HCT116 (cell line): ENCODE measurements around the gene ABCC2. TPM values are rescaled to one million over a fixed set of nuclear protein-coding genes. Genes with fewer than 3 reads are reported as not detected.

ENCODE experiments used
- ATAC-seq: fragments of 200-7000 bp; cut with Tn5 transposase; 2 replicates; pipeline ENCODE4 v1.9.1; 2020; ENCODE audit warnings: mild to moderate bottlenecking, moderate library complexity
- BruUV-seq: library from RNA; stranded (reverse); fragments of 400-500 nt; replicated peaks from 2 replicates; lab custom pipeline; 2021; lab: Mats Ljungman, UMichigan
- CTCF ChIA-PET: fragments of 300-600 bp; sonication (Branson Sonifier 250); formaldehyde crosslinking; loops from one replicate; lab custom pipeline; 2021; ENCODE audit warnings: antibody characterized with exemption; lab: Charles Lee
- POLR2A ChIA-PET: fragments of 300-600, 350-600 bp; sonication (Branson Sonifier 250); formaldehyde crosslinking; loops from one replicate; lab custom pipeline; 2021; ENCODE audit warnings: antibody characterized with exemption; lab: Charles Lee
- RAD21 ChIA-PET, 2 experiments: fragments of 300-600 bp; sonication (Branson Sonifier 250); formaldehyde crosslinking; loops; one replicate each; lab custom pipeline; 2023; ENCODE audit warnings: low total read pairs in 2 of 2; ENCODE audit not compliant: uncharacterized antibody in 2 of 2, unreplicated experiment in 2 of 2, low non-redundant PET in 1 of 2; lab: Charles Lee
- DNase-seq: peaks from one replicate; pipeline ENCODE4 v3.0.0-alpha.2; 2010; ENCODE audit warnings: low read depth, low spot score
- H2AFZ ChIP-seq: fragments of 200-600 bp; shearing (Covaris generic), sonication (generic); 2 replicates; pipeline ENCODE4 v1.6.1; 2017; ENCODE audit warnings: low read depth, mixed run types, mixed read lengths, antibody characterized with exemption, low read length; ENCODE audit not compliant: poor library complexity, severe bottlenecking
- H3K27ac ChIP-seq: 2 replicates; pipeline ENCODE4 v1.5.1; 2012; ENCODE audit warnings: low read depth, low read length
- H3K27me3 ChIP-seq: fragments of 200-600 bp; sonication (generic); 2 replicates; pipeline ENCODE4 v1.6.1; 2016; ENCODE audit warnings: mixed run types, low read length, mixed read lengths; ENCODE audit not compliant: insufficient read depth
- H3K36me3 ChIP-seq, 2 experiments: fragments of 200-500 bp in 1 of 2; fragments of 200-600 bp in 1 of 2; sonication (Bioruptor generic) in 1 of 2; sonication (generic) in 1 of 2; 2 replicates each; pipeline versions ENCODE4 v1.5.1 to v1.6.1; 2014 to 2016; ENCODE audit warnings: low read length in 2 of 2, inconsistent platforms in 1 of 2, mixed read lengths in 1 of 2, mixed run types in 1 of 2; ENCODE audit not compliant: insufficient read depth in 2 of 2, control insufficient read depth in 1 of 2
- H3K4me1 ChIP-seq, 2 experiments: fragments of 200-600 bp in 1 of 2; sonication (generic) in 1 of 2; 2 replicates each; pipeline versions ENCODE4 v1.5.1 to v1.6.1; 2012 to 2017; ENCODE audit warnings: low read length in 2 of 2, inconsistent platforms in 1 of 2, mild to moderate bottlenecking in 1 of 2, mixed read lengths in 1 of 2, mixed run types in 1 of 2, moderate library complexity in 1 of 2; ENCODE audit not compliant: insufficient read depth in 2 of 2, control insufficient read depth in 1 of 2
- H3K4me2 ChIP-seq: fragments of 200-600 bp; sonication (generic); 2 replicates; pipeline ENCODE4 v1.6.1; 2017; ENCODE audit warnings: mixed run types, low read length, mixed read lengths
- H3K4me3 ChIP-seq, 2 experiments: fragments of 200-600 bp in 1 of 2; sonication (generic) in 1 of 2; replicated peaks in 1 of 2; 2 replicates each; pipeline ENCODE4 v1.5.1; 2011 to 2016; ENCODE audit warnings: low read length in 2 of 2, control low read depth in 1 of 2, low read depth in 1 of 2, mild to moderate bottlenecking in 1 of 2, mixed read lengths in 1 of 2, mixed run types in 1 of 2
- H3K79me2 ChIP-seq: fragments of 200-600 bp; sonication (generic); 2 replicates; pipeline ENCODE4 v1.6.1; 2017; ENCODE audit warnings: mild to moderate bottlenecking, mixed run types, low read length, moderate library complexity, mixed read lengths; ENCODE audit not compliant: insufficient read depth
- H3K9ac ChIP-seq: fragments of 200-600 bp; sonication (generic); 2 replicates; pipeline ENCODE4 v1.6.1; 2016; ENCODE audit warnings: low read length, mixed read lengths
- H3K9me2 ChIP-seq: fragments of 200-600 bp; sonication (generic), shearing (Covaris generic); 2 replicates; pipeline ENCODE4 v1.6.1; 2017; ENCODE audit warnings: mixed run types, mild to moderate bottlenecking, moderate library complexity; ENCODE audit not compliant: insufficient read depth
- H3K9me3 ChIP-seq, 2 experiments: fragments of 200-500 bp in 1 of 2; fragments of 200-600 bp in 1 of 2; sonication (Bioruptor generic) in 1 of 2; sonication (generic) in 1 of 2; 2 replicates each; pipeline ENCODE4 v1.6.1; 2014 to 2017; ENCODE audit warnings: low read length in 2 of 2, mixed read lengths in 2 of 2, inconsistent platforms in 1 of 2, low read depth in 1 of 2, mild to moderate bottlenecking in 1 of 2, mixed run types in 1 of 2, moderate library complexity in 1 of 2; ENCODE audit not compliant: control insufficient read depth in 1 of 2, insufficient read depth in 1 of 2
- H4K20me1 ChIP-seq: fragments of 200-600 bp; sonication (generic), shearing (Covaris generic); 2 replicates; pipeline ENCODE4 v1.6.1; 2017; ENCODE audit warnings: mixed run types, mild to moderate bottlenecking, moderate library complexity; ENCODE audit not compliant: insufficient read depth
- CEBPB ChIP-seq: IDR thresholded peaks from 2 replicates; pipeline ENCODE4 v1.6.1; 2012; ENCODE audit warnings: low read depth
- CTCF ChIP-seq, 3 experiments: fragments of 200-600 bp in 1 of 3; sonication (generic) in 1 of 3; IDR thresholded peaks in 2 of 3; conservative IDR thresholded peaks in 1 of 3; 2 replicates each; pipeline ENCODE4 v1.5.1; 2012 to 2017; ENCODE audit warnings: low read depth in 2 of 3, low read length in 2 of 3, antibody characterized with exemption in 1 of 3, borderline replicate concordance in 1 of 3, control low read depth in 1 of 3, mild to moderate bottlenecking in 1 of 3, mixed read lengths in 1 of 3, mixed run types in 1 of 3, moderate library complexity in 1 of 3; ENCODE audit not compliant: insufficient read depth in 1 of 3
- EGR1 ChIP-seq: IDR thresholded peaks from 2 replicates; pipeline ENCODE4 v1.6.1; 2012; ENCODE audit warnings: low read depth
- FOSL1 ChIP-seq: IDR thresholded peaks from 2 replicates; pipeline ENCODE4 v1.6.1; 2012; ENCODE audit warnings: low read depth
- JUND ChIP-seq: IDR thresholded peaks from 2 replicates; pipeline ENCODE4 v1.6.1; 2012
- MAX ChIP-seq: IDR thresholded peaks from 2 replicates; pipeline ENCODE4 v1.6.1; 2012
- POLR2A ChIP-seq: IDR thresholded peaks from 2 replicates; pipeline ENCODE4 v1.7.0; 2011; ENCODE audit warnings: borderline replicate concordance; ENCODE audit not compliant: insufficient read depth, insufficient read length; ENCODE audit errors: extremely low read depth
- RAD21 ChIP-seq: IDR thresholded peaks from 2 replicates; pipeline ENCODE4 v1.6.1; 2012; ENCODE audit warnings: low read depth, mild to moderate bottlenecking
- ZBTB33 ChIP-seq: IDR thresholded peaks from 2 replicates; pipeline ENCODE4 v1.6.1; 2011; ENCODE audit warnings: mild to moderate bottlenecking, low read length, moderate library complexity; ENCODE audit not compliant: insufficient replicate concordance; ENCODE audit errors: extremely low read depth
- ZNF274 ChIP-seq: fragments of 200-500 bp; sonication (Bioruptor generic); IDR thresholded peaks from 2 replicates; pipeline ENCODE4 v1.6.1; 2014; ENCODE audit warnings: mild to moderate bottlenecking, low read depth, low read length, inconsistent platforms
- intact Hi-C: fragments of 100-400 bp; cut with micrococcal nuclease; formaldehyde crosslinking; loops from 2 replicates; pipeline ENCODE4 v1.10.0; 2022
- total RNA-seq: library from RNA; stranded (reverse); gene quantifications from one replicate; pipeline ENCODE4 v1.2.1, GENCODE V29; 2021; ENCODE audit not compliant: unreplicated experiment

ABCC2 gene
- total RNA-seq, 1 experiment from 2014 or later, result 88.2 TPM

GRCh38 chr10:99767901-99768300, 14.5 kb upstream of the ABCC2 start:
- Histone ChIP-seq H2AFZ (no peak overlapping the region), H3K27me3 (no peaks in the 10 kb centered on the region), H3K4me1 (peaks cover 5 to 33% of the 10 kb centered on the region in 2 experiments; a peak in 3 of 4 replicates), H3K27ac (no peak overlapping the region), H3K9me3 (no peaks in the 10 kb centered on the region), H3K4me3 (no peak overlapping the region), H3K9ac (no peak overlapping the region), H3K36me3 (peaks cover 0 to 6% of the 10 kb centered on the region in 2 experiments; a peak in 1 of 4 replicates), H3K4me2 (no peak overlapping the region), H3K79me2 (no peaks in the 10 kb centered on the region), H4K20me1 (no peaks in the 10 kb centered on the region), H3K9me2 (no peaks in the 10 kb centered on the region)
- ATAC-seq (no peak), DNase-seq (no peak)
- intact Hi-C loops, result no loop called here
- ChIA-PET POLR2A (interaction anchor here (2.4 kb wide), 1 partner anchor 10 kb away, joined by 9 read pairs; no protein-coding TSS in a partner anchor), CTCF (no interaction called here), RAD21 (no interaction called here)
- TF ChIP-seq ZNF274, result no peak
- TF ChIP-seq ZBTB33, result no peak
- no peak for TF ChIP-seq CTCF (IDR thresholded peaks at IDR 0.05 in 2 of 3, conservative IDR thresholded peaks at IDR 0.05 in 1 of 3; ENCODE audit: borderline replicate concordance in 1 of 3, insufficient read depth in 1 of 3, low read depth in 2 of 3, low read length in 2 of 3)
- no peak for TF ChIP-seq JUND
- no peak for TF ChIP-seq EGR1
- TF ChIP-seq MAX, result no peak
- TF ChIP-seq POLR2A, result no peak
- TF ChIP-seq FOSL1, result no peak
- no peak for TF ChIP-seq RAD21
- TF ChIP-seq CEBPB, result no peak
- no TSS peak for BruUV-seq
